ENCODE data around the gene RHOT2.

The RHOT2 gene

DNA sequence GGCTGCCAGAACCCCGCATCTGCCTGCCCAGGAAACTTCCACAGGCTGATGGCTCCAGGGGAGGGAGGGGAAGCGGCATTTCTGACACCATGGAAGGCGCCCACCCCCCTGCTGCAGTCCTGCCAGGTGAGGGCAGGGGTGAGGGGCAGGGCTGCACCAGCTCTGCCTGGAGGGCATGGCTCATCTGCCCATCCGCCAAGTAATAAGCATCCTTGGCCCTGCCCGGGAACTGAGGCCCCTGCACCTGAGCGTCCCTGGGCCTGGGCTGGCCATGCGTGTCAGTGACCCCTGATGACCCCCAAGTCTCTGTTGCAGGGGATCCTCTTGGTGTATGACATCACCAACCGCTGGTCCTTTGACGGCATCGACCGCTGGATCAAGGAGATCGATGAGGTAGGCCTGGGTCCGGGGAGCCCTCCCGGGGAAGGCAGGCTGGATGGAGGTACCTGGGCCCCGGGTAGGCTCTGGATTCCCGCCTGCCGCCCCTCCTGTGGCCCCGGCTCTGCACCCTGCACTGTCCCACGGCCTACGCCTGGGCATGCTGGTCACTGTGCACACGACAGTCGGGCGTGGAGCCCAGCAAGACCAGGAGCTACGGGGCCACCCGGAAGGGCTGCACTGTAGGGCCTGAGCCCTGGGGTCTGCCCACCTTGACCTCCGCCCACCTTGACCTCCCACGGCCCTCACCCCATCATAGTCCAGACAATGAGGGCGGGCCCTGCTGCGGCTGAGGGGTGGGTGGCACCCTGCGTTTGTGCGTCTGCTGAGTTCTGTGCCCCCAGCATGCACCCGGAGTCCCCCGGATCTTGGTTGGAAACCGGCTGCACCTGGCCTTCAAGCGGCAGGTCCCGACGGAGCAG lies 42.6 kb upstream of the RHOT2 start:
- CTCF ChIA-PET, result interaction anchor here (1.4 to 1.6 kb wide), 2 partner anchors 15 to 25 kb away, joined by 3 read pairs; no protein-coding TSS in a partner anchor
- whole genome bisulfite sequencing (ENCODE audit: insufficient coverage), result 97% methylated on average over 31 of the region's 37 CpGs

DNA sequence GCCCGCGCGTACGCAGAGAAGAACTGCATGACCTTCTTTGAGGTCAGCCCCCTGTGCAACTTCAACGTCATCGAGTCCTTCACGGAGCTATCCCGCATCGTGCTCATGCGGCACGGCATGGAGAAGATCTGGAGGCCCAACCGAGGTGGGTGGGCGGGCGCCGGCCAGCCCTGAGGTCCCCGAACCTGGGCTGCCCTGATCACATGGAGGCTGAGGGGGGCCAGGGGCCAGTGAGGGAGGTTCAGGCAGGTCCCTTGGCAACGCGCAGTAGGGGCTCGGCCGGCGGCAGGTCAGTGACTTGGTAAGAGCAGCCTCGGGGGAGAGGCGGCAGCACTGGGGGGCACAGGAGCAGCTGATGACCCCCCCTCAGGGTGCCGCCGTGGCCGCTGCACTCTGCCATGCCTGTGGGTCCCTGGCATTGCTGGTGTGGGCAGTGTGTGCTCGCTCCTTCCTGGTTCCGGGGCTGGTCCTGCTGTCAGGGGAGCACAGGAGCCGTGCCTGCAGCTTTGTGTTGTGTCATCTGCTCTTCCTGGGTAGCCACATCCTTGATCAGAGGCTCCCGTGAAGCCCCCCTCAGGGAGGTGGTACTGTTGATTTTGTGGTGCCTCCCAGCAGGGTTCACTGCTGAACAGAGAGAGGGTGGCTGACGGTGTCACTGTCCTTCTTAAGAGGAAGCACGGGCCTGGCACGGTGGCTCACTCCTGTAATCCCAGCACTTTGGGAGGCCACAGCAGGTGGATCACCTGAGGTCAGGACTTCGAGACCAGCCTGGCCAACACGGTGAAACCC lies 41.8 kb upstream of the RHOT2 start:
- no peak overlapping the region for H3K27ac ChIP-seq (ENCODE audit: insufficient read depth in 1 of 2, low read depth in 1 of 2, low read length in 2 of 2, poor library complexity in 1 of 2, severe bottlenecking in 2 of 2)
- ChIA-PET POLR2A (no interaction called here), CTCF (interaction anchor here (1.4 kb wide), 1 partner anchor 16 kb away, joined by 3 read pairs; no protein-coding TSS in a partner anchor)
- H3K9me3 ChIP-seq (ENCODE audit: control extremely low read depth in 1 of 5, control insufficient read depth in 4 of 5, insufficient read depth in 2 of 5, low read depth in 1 of 5, low read length in 4 of 5), result no peaks in the 10 kb centered on the region
- peaks cover 2 to 39% (median 17%) of the 10 kb centered on the region in 4 experiments for H3K36me3 ChIP-seq (ENCODE audit: control insufficient read depth in 4 of 4, insufficient read depth in 4 of 4, low read length in 3 of 4)
- peaks cover 0 to 6% (median 5%) of the 10 kb centered on the region in 4 experiments for H3K4me1 ChIP-seq (ENCODE audit: control extremely low read depth in 1 of 4, control insufficient read depth in 4 of 4, insufficient read depth in 4 of 4, low read length in 3 of 4)
- WGBS (ENCODE audit: insufficient coverage), result 97% methylated on average over 28 of the region's 35 CpGs
- H3K4me3 ChIP-seq (ENCODE audit: control insufficient read depth in 1 of 7, extremely low read depth in 1 of 7, insufficient read depth in 4 of 7, low read depth in 2 of 7, low read length in 6 of 7), result no peak overlapping the region
- no peak for DNase-seq
- peaks cover 0 to 4% (median 0%) of the 10 kb centered on the region in 5 experiments for H3K27me3 ChIP-seq (replicated peaks in 2 of 5; ENCODE audit: control insufficient read depth in 4 of 5, insufficient read depth in 5 of 5, low read length in 4 of 5)

More for the DNA sequence above, 42.6 kb upstream of the RHOT2 start:
- no peak for DNase-seq
- H3K36me3 ChIP-seq (ENCODE audit: control insufficient read depth in 4 of 4, insufficient read depth in 4 of 4, low read length in 3 of 4), result peaks cover 2 to 42% (median 18%) of the 10 kb centered on the region in 4 experiments
- peaks cover 0 to 1% (median 0%) of the 10 kb centered on the region in 5 experiments for H3K27me3 ChIP-seq (replicated peaks in 2 of 5; ENCODE audit: control insufficient read depth in 4 of 5, insufficient read depth in 5 of 5, low read length in 4 of 5)
- no peak overlapping the region for H3K4me3 ChIP-seq (ENCODE audit: control insufficient read depth in 1 of 7, extremely low read depth in 1 of 7, insufficient read depth in 4 of 7, low read depth in 2 of 7, low read length in 6 of 7)
- H3K27ac ChIP-seq (ENCODE audit: insufficient read depth in 1 of 2, low read depth in 1 of 2, low read length in 2 of 2, poor library complexity in 1 of 2, severe bottlenecking in 2 of 2), result no peak overlapping the region
- no peaks in the 10 kb centered on the region for H3K4me1 ChIP-seq (ENCODE audit: control extremely low read depth in 1 of 4, control insufficient read depth in 4 of 4, insufficient read depth in 4 of 4, low read length in 3 of 4)
- no peaks in the 10 kb centered on the region for H3K9me3 ChIP-seq (ENCODE audit: control extremely low read depth in 1 of 5, control insufficient read depth in 4 of 5, insufficient read depth in 2 of 5, low read depth in 1 of 5, low read length in 4 of 5)
- POLR2A ChIA-PET, result no interaction called here

DNA sequence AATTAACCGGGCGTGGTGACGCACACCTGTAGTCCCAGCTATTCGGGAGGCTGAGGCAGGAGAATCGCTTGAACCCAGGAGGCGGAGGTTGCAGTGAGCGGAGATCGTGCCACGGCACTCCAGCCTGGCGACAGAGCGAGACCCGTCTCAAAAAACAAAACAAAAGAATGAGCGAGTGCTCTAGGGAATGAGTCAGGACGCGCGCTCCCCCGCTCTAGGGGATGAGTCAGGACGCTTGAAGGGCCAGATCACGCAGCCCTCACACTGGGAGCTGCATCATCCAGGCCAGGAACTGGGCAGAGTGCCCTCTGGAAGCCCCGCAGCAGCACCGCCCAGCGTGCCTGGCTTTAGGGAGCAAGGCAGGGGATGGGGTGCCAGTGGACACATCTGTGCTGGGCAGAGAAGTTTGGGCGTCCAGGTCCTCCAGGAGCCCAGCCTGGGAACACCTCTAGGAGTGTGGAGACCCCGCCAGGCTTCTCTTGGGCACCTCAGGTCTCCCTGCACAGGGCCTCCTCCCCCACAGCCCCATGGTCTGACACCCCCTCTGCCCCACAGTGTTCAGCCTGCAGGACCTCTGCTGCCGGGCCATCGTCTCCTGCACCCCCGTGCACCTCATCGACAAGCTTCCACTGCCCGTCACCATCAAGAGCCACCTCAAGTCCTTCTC lies 41.0 kb upstream of the RHOT2 start:
- POLR2A ChIA-PET, result no interaction called here
- no peak for DNase-seq
- Histone ChIP-seq H3K27ac (ENCODE audit: insufficient read depth in 1 of 2, low read depth in 1 of 2, low read length in 2 of 2, poor library complexity in 1 of 2, severe bottlenecking in 2 of 2) (no peak overlapping the region), H3K27me3 (replicated peaks in 2 of 5; ENCODE audit: control insufficient read depth in 4 of 5, insufficient read depth in 5 of 5, low read length in 4 of 5) (peaks cover 0 to 7% (median 0%) of the 10 kb centered on the region in 5 experiments), H3K9me3 (ENCODE audit: control extremely low read depth in 1 of 5, control insufficient read depth in 4 of 5, insufficient read depth in 2 of 5, low read depth in 1 of 5, low read length in 4 of 5) (no peaks in the 10 kb centered on the region), H3K4me3 (ENCODE audit: control insufficient read depth in 1 of 7, extremely low read depth in 1 of 7, insufficient read depth in 4 of 7, low read depth in 2 of 7, low read length in 6 of 7) (no peak overlapping the region), H3K4me1 (ENCODE audit: control extremely low read depth in 1 of 4, control insufficient read depth in 4 of 4, insufficient read depth in 4 of 4, low read length in 3 of 4) (peaks cover 0 to 8% (median 7%) of the 10 kb centered on the region in 4 experiments), H3K36me3 (ENCODE audit: control insufficient read depth in 4 of 4, insufficient read depth in 4 of 4, low read length in 3 of 4) (peaks cover 2 to 39% (median 16%) of the 10 kb centered on the region in 4 experiments)
- 96% methylated on average over 27 of the region's 29 CpGs for WGBS (ENCODE audit: insufficient coverage)
- CTCF ChIA-PET, result interaction anchor here (1.4 kb wide), 1 partner anchor 17 kb away, joined by 3 read pairs; no protein-coding TSS in a partner anchor

DNA sequence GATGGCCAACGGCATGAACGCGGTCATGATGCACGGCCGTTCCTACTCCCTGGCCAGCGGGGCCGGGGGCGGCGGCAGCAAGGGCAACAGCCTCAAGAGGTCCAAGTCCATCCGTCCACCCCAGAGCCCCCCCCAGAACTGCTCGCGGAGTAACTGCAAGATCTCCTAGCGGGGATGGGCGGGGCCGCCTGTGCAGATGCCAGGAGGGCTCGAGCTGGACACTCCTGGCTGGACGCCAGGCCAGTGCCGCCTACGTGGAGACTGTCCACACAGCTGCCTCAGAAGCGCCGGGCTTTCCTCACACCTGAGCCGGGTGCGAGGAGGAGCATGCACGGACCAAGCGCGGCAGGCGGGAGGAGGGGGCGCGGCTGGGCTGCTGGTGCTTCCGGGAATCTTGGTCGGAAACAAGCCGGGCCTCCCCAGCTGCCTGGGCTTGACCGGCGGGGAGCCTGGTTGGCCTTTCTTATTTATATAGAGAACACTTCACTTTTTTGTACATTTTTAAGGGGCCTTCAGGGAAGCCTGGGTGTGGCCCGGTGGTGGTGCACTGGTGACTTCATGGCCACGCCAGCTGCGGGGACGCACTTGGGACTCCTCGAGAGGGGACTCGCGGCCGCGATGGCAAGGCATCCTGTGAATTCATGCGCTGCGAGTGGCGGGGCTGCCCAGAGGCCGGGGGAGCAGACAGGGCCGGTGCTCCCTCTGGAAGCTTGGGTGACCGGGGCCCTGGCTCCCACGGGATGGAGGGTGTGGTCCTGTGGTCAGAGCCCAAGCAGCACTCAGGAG lies 40.3 kb upstream of the RHOT2 start:
- H3K27me3 ChIP-seq (replicated peaks in 2 of 5; ENCODE audit: control insufficient read depth in 4 of 5, insufficient read depth in 5 of 5, low read length in 4 of 5), result peaks cover 0 to 7% (median 0%) of the 10 kb centered on the region in 5 experiments
- CTCF ChIA-PET, result no interaction called here
- POLR2A ChIA-PET, result no interaction called here
- H3K36me3 ChIP-seq (ENCODE audit: control insufficient read depth in 4 of 4, insufficient read depth in 4 of 4, low read length in 3 of 4), result peaks cover 2 to 46% (median 17%) of the 10 kb centered on the region in 4 experiments
- no peak overlapping the region for H3K4me3 ChIP-seq (ENCODE audit: control insufficient read depth in 1 of 7, extremely low read depth in 1 of 7, insufficient read depth in 4 of 7, low read depth in 2 of 7, low read length in 6 of 7)
- peaks cover 0 to 8% (median 7%) of the 10 kb centered on the region in 4 experiments for H3K4me1 ChIP-seq (ENCODE audit: control extremely low read depth in 1 of 4, control insufficient read depth in 4 of 4, insufficient read depth in 4 of 4, low read length in 3 of 4)
- no peaks in the 10 kb centered on the region for H3K9me3 ChIP-seq (ENCODE audit: control extremely low read depth in 1 of 5, control insufficient read depth in 4 of 5, insufficient read depth in 2 of 5, low read depth in 1 of 5, low read length in 4 of 5)
- WGBS (ENCODE audit: insufficient coverage), result 94% methylated on average over 34 of the region's 50 CpGs
- DNase-seq, result no peak
- H3K27ac ChIP-seq (ENCODE audit: insufficient read depth in 1 of 2, low read depth in 1 of 2, low read length in 2 of 2, poor library complexity in 1 of 2, severe bottlenecking in 2 of 2), result no peak overlapping the region

DNA sequence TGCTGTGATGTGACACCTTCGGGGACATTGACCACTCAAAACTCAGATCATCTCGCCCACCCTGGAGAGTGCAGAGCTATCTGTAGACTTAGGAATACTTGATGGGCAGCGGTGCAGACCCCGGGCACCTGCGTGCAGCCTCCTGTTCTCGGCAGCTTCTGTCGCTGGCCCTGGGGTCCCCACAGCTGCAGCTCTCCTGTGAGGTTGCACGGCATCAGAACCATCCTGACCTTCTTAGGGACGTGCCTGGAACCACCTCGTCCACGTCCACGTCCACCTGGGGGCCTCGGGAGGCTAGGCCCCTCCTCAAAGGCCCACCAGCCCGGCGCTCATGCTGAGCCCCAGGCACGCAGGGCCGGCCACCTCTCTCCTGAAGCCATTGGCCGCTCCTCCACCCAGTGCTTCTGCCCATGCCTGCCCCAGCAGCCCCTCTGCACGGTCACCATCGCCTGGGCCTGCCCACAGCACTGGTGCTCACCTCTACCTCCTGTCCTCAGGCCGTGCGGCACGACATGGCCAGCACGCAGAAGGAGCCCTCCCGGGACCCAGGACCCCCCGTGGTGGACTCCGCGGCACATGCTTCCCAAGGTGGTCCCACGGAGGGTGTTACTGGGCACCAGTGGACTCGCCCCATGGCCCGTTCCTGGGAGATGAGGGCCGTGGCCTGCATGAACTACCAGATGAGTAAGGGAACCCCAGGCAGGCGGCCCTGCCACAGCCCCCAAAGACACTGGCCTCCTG lies 39.4 kb upstream of the RHOT2 start:
- Histone ChIP-seq H3K4me3 (ENCODE audit: control insufficient read depth in 1 of 7, extremely low read depth in 1 of 7, insufficient read depth in 4 of 7, low read depth in 2 of 7, low read length in 6 of 7) (no peak overlapping the region), H3K36me3 (ENCODE audit: control insufficient read depth in 4 of 4, insufficient read depth in 4 of 4, low read length in 3 of 4) (peaks cover 3 to 52% (median 23%) of the 10 kb centered on the region in 4 experiments), H3K9me3 (ENCODE audit: control extremely low read depth in 1 of 5, control insufficient read depth in 4 of 5, insufficient read depth in 2 of 5, low read depth in 1 of 5, low read length in 4 of 5) (no peaks in the 10 kb centered on the region), H3K27ac (ENCODE audit: insufficient read depth in 1 of 2, low read depth in 1 of 2, low read length in 2 of 2, poor library complexity in 1 of 2, severe bottlenecking in 2 of 2) (no peak overlapping the region), H3K4me1 (ENCODE audit: control extremely low read depth in 1 of 4, control insufficient read depth in 4 of 4, insufficient read depth in 4 of 4, low read length in 3 of 4) (peaks cover 0 to 8% (median 7%) of the 10 kb centered on the region in 4 experiments), H3K27me3 (replicated peaks in 2 of 5; ENCODE audit: control insufficient read depth in 4 of 5, insufficient read depth in 5 of 5, low read length in 4 of 5) (peaks cover 0 to 7% (median 0%) of the 10 kb centered on the region in 5 experiments)
- POLR2A ChIA-PET, result no interaction called here
- 97% methylated on average over 32 of the region's 33 CpGs for WGBS (ENCODE audit: insufficient coverage)
- no peak for DNase-seq
- CTCF ChIA-PET, result no interaction called here
